Activated gamma-delta T cell treated with Interleukin-2 at 50 U/mL for 16 hours (primary cell): ENCODE measurements around the gene NGLY1.

Experiments
- DNase-seq: peaks from one replicate; pipeline ENCODE4 v3.0.0-alpha.2; 2020

The NGLY1 gene

DNA sequence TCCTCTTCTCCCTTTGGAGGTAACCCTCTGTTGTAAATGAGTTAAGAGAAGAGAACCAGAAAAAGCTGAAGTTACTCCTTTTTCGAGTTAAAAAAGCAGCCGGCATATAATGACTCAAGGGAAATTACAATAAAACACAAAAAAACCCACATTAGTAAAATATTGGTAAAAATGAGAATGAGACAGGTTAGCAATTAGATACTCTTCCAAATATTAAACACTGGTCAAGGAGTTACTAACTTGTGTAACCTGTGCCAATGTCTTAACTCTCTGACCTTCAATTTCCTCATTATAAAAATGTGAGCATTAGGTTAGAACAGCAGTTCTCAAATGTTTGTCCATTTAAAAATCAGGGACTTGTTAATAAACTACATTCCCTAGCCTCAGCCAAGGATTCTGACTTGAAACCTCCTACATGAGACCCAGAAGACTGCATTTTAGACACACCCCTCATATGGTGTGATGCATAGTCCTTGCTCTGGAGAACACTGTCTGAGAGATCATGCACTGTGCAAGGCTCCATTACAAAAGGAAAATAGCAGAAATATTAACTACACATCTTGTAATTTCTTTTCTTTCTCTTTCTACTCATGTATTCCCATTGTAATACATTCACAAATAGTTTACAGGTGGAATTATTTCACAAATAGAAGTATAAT lies 75.8 kb downstream of the NGLY1 start:
- DNase-seq = no peak

DNA sequence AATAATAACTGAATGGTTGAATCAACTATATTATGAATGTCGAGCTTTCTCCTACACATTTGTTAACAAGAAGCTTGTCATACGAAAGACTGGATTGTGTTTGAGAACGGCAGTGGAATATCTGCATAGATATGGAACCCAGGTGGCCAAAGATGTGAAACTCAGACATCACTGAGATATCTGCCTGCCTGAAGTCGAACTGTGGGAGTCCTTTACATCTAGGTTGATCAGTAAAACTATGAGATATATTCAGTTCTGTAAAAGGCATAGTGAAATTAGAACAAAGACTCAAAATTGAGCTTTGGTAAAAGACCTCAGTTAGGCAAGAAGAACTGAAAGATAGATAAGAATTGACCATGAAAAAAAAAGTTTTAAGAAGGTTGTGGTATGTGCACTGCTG lies 77.0 kb downstream of the NGLY1 start:
- no peak for DNase-seq

DNA sequence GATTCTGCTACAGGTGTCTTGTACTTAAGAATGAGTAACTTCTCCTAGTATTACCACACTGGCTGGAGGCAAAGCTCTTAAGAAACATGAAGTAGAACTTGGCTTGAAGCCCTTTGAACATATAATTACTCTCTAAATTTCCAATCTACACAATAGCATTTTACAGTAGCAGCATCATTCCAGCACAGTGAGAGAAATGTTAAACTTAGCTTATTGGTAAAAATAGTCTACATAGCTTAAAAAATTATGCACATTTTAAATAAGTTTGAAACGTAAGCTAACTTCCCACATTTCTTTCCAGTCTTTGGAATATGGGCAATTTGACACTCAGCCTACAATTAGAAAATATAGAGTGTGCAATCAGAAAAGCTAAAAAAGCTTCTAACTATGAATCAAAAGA lies 85.7 kb downstream of the NGLY1 start:
- no peak for DNase-seq

DNA sequence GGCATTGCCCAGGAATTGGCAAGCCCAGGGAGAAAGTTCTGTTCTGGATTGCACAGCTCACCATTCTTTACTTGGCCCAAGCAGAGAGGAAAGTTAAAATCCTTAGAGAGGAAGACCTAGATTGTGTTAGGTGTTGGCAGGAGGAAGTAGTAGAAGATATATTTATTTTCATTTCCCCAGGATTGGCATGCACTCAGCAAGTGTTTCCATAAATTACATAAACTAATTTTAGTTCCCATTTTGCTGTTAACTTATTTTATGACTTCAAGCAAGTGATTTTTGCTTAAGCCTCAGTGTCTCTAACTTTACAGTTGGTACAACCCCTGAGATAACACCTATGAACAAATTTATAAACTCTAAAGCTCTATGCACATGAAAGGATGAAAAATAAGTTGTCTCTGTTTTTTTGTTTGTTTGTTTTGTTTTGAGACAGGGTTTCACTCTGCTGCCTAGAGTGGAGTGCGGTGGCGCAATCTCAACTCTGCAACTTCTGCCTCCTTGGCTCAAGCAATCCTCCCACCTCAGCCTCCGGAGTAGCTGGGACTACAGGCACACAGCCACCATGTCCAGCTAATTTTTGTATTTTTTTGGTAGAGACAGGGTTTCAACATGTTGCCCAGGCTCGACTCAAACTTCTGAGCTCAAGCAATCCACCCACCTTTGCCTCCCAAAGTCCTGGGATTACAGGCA lies 87.4 kb downstream of the NGLY1 start:
- DNase-seq = no peak

DNA sequence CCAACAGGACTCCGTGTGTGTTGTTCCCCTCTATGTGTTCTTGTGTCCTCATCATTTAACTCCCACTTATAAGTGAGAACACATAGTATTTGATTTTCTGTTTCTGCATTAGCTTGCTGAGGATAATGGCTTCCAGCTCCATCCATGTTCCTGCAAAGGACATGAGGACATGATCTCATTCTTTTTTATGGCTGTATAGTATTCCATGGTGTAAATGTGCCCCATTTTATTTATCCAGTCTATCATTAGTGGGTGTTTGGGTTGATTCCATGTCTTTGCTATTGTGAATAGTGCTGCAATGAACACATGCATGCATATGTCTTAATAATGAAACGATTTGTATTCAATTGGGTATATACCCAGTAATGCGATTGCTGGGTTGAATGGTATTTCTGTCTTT lies 90.0 kb downstream of the NGLY1 start:
- no peak for DNase-seq

DNA sequence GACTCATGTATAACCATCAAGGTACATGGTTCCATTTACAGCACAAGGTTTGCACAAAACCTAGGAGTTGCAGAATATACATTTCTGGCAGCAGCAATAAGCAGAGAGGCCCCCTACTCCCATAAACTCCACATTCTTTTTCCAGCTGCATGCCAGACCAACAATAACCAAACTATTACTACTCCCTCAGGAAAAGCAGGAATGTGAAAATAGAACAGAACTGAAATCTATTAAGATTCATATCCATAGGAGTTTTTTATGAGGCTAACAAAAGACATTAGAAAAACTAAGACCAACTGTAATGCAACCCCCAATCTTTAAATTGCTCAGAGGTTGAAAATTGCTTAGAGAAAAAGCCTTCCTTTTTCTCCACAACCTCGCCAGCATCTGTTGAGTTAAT lies 90.9 kb downstream of the NGLY1 start:
- DNase-seq = no peak

DNA sequence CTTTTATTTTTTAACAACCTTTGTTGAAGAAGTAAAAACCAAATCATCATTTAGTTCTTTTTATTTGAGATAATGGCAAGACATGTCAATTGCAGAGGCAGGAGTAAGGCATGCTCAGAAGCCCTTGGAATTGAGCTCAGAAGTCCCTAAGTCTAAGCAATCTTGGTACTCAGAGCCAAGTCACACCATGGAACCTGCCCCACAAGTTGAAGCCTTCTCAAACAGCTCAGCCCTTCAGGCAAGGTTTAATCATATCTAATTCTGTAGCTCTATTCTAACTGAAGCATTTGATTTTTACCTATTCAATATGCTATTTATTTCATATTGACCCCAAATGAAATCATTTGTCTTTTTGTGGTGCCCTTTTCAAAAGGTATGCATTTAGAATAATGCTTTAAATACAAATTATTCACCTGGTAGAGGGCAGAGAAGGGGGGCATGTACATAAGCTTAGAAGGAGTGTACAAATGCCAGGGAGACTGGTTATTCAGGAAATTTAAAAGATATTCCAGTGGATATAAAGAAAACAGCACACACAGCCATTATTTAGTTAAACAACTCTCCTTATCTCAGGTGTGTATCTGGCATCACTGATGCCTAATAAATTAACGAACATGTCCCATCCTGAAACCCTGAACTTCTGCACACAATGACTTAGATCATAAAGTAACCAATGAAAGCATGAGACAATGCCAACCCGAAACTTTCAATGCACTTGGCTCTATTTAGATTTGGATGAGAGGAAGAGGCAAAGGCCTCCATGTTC lies 92.3 kb downstream of the NGLY1 start:
- DNase-seq = no peak

DNA sequence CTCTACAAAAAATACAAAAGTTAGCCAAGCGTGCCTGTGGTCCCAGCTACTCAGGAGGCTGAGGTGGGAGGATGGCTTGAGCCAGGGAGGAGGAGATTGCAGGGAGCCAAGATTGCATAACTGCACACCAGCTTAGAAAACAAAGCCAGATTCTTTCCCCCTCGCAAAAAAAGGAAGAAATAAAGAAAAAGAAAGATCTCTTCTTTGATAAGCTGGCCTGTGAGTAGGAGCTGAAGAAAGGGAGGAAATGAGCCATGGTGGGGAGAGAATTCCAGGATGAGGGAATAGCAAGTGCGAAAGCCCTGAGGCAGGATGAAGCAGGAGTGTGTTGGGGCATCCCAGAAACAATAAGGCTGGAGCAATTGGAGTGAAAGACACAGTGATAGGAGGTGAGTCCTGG lies 94.0 kb downstream of the NGLY1 start:
- no peak for DNase-seq

DNA sequence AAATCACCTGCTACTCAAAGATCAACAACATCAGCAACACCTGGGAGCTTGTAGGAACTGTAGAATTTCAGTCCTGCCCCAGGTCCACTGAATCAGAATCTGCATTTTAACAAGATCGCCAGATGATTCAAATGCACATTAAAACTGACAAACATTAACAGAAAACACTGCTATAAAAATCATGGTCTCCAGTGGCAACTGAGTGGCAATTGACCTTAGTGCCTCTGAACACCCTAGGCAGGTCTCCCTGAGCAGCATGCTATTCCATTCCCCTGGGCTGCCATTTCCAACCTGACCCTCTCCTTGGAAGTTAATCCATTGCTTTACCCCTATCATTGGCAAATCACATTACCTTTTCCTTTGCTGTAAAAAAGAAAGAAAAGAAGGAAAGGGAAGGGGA lies 95.5 kb downstream of the NGLY1 start:
- DNase-seq = no peak

DNA sequence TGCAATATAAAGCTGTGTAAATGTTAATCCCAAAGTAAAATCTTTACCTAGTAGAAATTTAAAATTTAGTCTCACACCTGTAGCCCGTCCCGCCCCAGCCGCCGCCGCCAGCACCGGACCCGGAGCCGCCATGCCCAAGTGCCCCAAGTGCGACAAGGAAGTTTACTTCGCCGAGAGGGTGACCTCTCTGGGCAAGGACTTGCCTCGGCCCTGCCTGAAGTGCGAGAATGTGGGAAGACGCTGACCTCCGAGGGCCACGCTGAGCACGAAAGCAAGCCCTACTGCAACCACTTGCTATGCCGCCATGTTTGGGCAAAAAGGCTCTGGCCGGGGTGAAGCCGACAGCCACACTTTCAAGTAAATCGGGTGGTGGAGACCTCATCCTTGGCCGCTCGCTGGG lies 96.5 kb downstream of the NGLY1 start:
- DNase-seq = no peak

DNA sequence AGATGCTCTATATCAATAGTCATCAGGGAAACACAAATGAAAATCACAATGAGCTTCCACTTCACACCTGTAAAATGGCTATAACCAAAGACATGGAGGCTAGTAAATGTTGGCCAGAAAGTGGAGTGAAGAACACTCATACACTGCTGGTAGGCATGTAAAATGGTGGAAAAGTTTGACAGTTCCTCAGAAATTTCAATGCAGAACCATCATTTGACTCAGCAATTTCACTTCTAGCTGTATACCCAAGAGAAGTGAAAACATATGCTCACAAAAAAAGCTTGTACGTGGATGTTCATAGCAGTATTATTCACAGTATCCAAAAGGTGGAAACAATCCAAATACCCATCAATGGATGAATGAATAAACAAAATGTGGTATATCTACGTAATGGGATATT lies 99.4 kb downstream of the NGLY1 start:
- DNase-seq = no peak

DNA sequence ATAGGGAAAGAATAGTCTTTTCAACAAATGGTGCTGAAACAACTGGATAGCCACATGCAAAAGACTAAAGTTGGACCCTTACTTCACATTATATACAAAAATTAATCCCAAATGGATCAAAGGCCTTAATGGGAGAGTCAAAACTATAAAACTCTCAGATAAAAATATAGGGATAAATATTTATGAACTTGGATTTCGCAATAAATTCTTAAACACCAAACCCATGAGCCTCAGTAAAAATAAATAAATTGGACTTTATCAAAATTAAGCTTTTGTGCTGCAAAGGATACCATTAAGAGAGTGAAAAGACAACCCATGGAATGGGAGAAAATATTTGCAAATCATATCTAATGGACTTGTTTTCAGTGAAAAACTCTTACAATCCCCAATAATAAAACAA lies 99.8 kb downstream of the NGLY1 start:
- DNase-seq = no peak

DNA sequence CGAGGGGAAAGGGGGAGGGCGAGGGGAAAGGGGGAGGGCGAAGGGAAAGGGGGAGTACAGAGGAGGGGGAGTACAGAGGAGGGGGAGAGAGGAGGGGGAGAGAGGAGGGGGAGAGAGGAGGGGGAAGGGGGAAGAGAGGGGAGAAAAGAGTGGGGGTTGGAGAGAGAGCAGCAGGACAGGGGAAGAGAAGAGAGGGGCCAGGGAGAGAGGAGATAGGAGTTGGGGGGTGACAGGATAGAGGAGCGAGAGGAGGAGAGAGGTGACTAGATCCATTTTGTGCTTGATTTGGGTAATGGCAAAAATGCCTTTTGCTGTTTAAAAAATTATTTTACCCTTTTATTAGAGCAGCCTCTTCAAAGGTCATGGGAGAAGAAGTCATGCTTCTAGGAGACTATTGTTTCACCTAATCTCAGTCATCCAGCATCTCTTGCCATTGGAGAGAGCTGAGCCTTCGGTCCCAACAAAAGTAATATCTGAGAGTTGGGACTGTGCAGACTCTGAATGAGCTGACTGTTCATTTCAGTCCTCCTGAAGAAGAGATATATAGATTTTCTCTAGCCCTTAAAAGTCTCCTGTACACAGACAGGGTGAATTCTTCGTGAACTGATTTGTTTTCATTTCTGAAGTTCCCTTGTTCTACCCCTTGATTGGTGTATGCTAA lies 103.5 kb downstream of the NGLY1 start:
- DNase-seq = no peak

DNA sequence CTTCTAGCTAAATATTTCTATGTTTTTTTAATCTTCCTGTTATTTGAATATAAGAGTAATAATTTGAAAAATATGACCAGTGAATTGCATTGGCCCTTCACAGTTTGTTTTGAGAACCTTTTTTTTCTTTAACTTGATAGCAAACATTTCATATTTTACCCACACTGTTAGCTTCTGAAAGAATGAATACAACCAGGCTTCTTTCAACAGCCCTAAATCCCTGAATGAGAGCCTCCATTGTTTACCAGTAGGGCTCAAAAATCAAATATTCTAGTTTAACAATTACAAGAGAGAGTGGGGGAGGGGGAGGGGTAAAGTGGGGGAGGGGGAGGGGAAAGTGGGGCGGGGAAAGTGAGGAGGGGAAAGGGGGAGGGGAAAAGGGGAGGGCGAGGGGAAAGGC lies 104.1 kb downstream of the NGLY1 start:
- DNase-seq = no peak

DNA sequence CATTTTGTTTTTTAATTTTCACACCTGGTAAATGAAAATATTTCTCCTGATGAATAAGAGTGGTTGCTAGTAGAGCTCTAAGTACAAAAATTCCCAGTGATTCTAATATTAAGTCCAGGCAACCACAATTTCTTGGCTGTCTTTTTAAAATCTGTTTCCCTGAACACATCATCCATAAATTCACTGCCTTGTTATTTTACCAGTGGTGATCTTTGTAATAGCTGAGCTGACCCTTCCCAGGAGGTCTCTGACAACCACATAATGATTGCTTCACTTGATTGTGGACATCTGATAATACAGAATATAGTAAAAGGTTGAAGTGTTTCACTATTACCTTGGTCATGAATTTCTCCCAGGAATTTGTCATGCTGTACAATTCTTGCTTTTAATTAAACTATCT lies 104.7 kb downstream of the NGLY1 start:
- DNase-seq = no peak

DNA sequence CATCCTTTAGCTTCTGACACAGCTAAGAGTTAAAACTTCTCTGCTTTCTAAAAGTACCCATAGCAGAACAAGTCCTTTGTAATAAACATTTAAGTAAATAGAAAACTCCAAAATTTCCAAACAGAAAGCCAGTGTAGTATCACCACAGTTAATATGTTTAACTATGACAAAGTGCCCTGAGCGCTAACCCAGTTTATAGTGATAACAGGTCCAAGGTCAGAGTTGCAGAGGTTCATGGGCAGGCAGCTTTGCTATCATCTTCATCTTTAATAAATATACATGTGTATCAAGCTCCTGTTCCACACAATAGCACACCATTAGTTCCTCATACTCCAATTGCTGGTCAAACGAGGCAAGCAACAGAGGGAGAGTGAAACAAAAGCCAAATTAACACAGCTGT lies 106.1 kb downstream of the NGLY1 start:
- DNase-seq = no peak

DNA sequence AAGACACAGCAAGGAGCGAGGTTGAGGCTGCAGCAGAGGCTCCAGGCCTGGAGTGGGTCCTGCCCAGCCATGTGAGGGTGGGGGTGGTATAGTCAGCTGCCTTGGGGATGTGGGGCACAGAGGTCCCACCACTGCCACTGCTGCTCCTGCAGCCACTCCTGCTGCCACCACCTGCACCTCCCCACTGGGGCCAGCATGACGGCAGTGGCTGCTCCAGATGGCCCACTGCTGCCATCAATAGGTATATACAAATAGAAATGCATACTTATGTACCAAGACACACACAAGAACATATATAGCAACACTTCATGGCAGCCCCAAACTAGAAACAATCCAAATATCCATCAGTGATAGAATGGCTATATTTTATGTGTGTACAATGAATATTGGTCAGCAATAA lies 108.6 kb downstream of the NGLY1 start:
- no peak for DNase-seq

DNA sequence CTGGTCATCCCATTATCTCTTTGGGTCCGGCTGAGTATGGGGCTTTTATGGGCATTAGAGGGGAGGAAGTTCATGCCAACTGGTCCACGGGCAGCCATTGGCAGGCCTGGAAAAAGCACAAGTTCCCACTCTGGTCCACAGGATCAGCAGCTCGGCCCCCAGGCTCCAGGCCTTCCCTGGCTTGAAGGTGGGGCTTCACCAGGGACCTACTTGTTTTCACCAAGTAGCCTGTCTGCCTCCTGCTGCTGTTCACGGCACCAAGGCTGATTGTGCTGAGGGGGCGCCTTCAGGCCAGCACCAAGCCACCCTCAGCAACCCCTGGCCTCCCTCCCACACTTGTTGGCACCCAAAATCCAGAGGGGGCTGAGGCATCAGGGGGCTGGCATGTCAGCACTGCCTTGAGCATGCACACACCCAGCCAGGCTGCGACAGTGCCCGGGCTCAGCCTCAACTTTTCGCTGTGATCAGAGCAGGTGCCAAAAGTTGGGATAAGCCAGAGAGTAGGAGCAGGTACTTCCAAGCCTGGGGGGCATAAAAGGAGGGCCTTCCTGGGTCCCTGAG lies 109.4 kb downstream of the NGLY1 start:
- no peak for DNase-seq
